CD4-positive, alpha-beta memory T cell (primary cell): ENCODE measurements around the gene CNDP1. TPM values are rescaled to one million over a fixed set of nuclear protein-coding genes. Genes with fewer than 3 reads are reported as not detected.
A peak's percentile ranks its signal among the peaks of the same experiment; 100 is the strongest.
"Not testable (repeated sequence)": the region's sequence is repeated elsewhere in the genome, so short reads cannot be mapped to it uniquely, and the experiment has no call there.

Source experiments
- CTCF ChIA-PET: fragments of 350-600 bp; sonication (Branson Sonifier 250); formaldehyde crosslinking; loops from one replicate; lab custom pipeline; 2021; ENCODE audit warnings: inconsistent platforms; ENCODE audit not compliant: partially characterized antibody; lab: Charles Lee
- POLR2A ChIA-PET: fragments of 350-600 bp; sonication (Branson Sonifier 250); formaldehyde crosslinking; loops from one replicate; lab custom pipeline; 2021; ENCODE audit not compliant: partially characterized antibody; lab: Charles Lee
- DNase-seq, 5 donors: peaks; one replicate each; pipeline versions ENCODE4 v3.0.0 to v3.0.0-alpha.2; 2020 to 2022; ENCODE audit warnings: mixed read lengths in 1 of 5
- H3K27ac ChIP-seq: one replicate; pipeline ENCODE4 v1.7.0; 2013; ENCODE audit warnings: low read depth, low read length
- H3K27me3 ChIP-seq: 2 replicates; pipeline ENCODE4 v1.7.0; 2013; ENCODE audit warnings: mild to moderate bottlenecking, low read length, moderate library complexity; ENCODE audit not compliant: insufficient read depth
- H3K36me3 ChIP-seq: 2 replicates; pipeline ENCODE4 v1.7.0; 2013; ENCODE audit warnings: mild to moderate bottlenecking, low read length, moderate library complexity; ENCODE audit not compliant: insufficient read depth
- H3K4me1 ChIP-seq: 2 replicates; pipeline ENCODE4 v1.7.0; 2013; ENCODE audit warnings: mild to moderate bottlenecking, low read length, moderate library complexity; ENCODE audit not compliant: insufficient read depth
- H3K4me3 ChIP-seq, 2 donors: one replicate each; pipeline ENCODE4 v1.7.0; 2013; ENCODE audit warnings: low read length in 2 of 2, mild to moderate bottlenecking in 1 of 2
- H3K9me3 ChIP-seq, 2 donors: one replicate each; pipeline ENCODE4 v1.7.0; 2013; ENCODE audit warnings: low read length in 2 of 2, control low read depth in 1 of 2; ENCODE audit not compliant: control insufficient read depth in 1 of 2
- H3K27ac Mint-ChIP-seq, 7 donors: one replicate each; pipeline ENCODE4 v1.8.0; 2020 to 2021; ENCODE audit warnings: mixed read lengths in 7 of 7, mild to moderate bottlenecking in 6 of 7, inconsistent platforms in 3 of 7, moderate library complexity in 3 of 7
- H3K27me3 Mint-ChIP-seq, 2 donors: one replicate each; pipeline ENCODE4 v1.8.0; 2020 to 2021; ENCODE audit warnings: mixed read lengths in 2 of 2
- H3K36me3 Mint-ChIP-seq, 2 donors: one replicate each; pipeline ENCODE4 v1.8.0; 2020 to 2021; ENCODE audit warnings: mixed read lengths in 2 of 2, inconsistent platforms in 1 of 2, mild to moderate bottlenecking in 1 of 2
- H3K4me1 Mint-ChIP-seq, 4 donors: one replicate each; pipeline ENCODE4 v1.8.0; 2020 to 2021; ENCODE audit warnings: mixed read lengths in 4 of 4, mild to moderate bottlenecking in 1 of 4
- H3K4me3 Mint-ChIP-seq, 8 donors: one replicate each; pipeline ENCODE4 v1.8.0; 2020 to 2021; ENCODE audit warnings: mixed read lengths in 8 of 8, mild to moderate bottlenecking in 7 of 8, moderate library complexity in 6 of 8, inconsistent platforms in 3 of 8
- H3K9me3 Mint-ChIP-seq, 8 donors: one replicate each; pipeline ENCODE4 v1.8.0; 2020 to 2021; ENCODE audit warnings: mixed read lengths in 8 of 8, mild to moderate bottlenecking in 5 of 8, inconsistent platforms in 3 of 8, moderate library complexity in 1 of 8
- intact Hi-C: fragments of 100-400 bp; cut with micrococcal nuclease; formaldehyde crosslinking; loops from one replicate; pipeline ENCODE4 v1.15.1; 2023
- polyA plus RNA-seq, 2 donors: library from polyadenylated mRNA; unstranded; fragments of 300-500 nt; fragmentation: Illumina TruSeq; gene quantifications; one replicate each; pipeline ENCODE4 v1.2.3, GENCODE V29; 2021
- total RNA-seq, 2 experiments: library from RNA; stranded (reverse); gene quantifications; one replicate each; pipeline ENCODE4 v1.2.3, GENCODE V29; 2021

The CNDP1 gene
- total and polyA plus RNA-seq, 4 experiments from 2014 or later, result not detected

- no peak overlapping the region for H3K4me3 ChIP-seq
- H3K4me1 ChIP-seq, result no peaks in the 10 kb centered on the region
- intact Hi-C loops, result no loop called here
- CTCF ChIA-PET, result no interaction called here
- Mint-ChIP-seq H3K27ac (no peak overlapping the region), H3K4me3 (no peak overlapping the region), H3K9me3 (no peaks in the 10 kb centered on the region), H3K36me3 (peaks cover 57 to 60% of the 10 kb centered on the region in 2 donors), H3K4me1 (no peaks in the 10 kb centered on the region), H3K27me3 (no peaks in the 10 kb centered on the region)
- no peak for DNase-seq
- no peaks in the 10 kb centered on the region for H3K9me3 ChIP-seq
- peaks cover 54% of the 10 kb centered on the region for H3K36me3 ChIP-seq
- H3K27ac ChIP-seq, result no peak overlapping the region
- no peaks in the 10 kb centered on the region for H3K27me3 ChIP-seq
- POLR2A ChIA-PET, result no interaction called here
These were observed 14.0 kb upstream of the CNDP1 start for GRCh38 chr18:74520096-74520833.

DNA sequence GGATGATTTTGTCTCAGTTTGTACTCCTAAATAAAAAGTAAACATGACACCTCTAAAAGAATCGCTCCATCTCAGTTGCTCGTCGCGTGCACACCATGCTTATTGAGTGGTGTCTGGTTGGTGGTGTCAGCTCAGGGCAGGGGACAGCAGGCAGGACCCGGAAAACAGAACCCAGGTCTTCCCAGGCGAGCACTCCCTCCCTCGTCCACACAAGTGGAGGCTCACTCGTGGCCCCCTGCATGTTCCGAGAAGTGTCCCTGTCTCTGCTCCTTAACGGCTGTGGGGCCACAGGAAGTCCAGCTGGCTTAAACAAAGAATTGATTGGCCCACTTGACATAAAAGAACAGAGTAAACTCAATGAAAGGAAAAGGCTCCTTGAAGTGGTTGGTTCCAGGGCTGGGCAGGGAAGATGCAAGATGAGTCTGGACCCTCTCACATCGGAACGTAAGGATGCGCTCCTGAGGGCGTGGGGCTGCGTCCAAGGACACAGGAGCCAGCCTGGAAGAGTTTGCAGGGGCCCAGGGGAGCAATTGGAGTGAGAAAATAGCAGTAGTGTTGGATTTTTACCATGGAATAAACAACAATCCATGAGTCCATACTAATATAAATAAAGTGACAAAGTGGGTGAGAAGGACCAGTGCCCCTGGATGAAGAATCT is 13.1 kb upstream of the CNDP1 start:
- intact Hi-C loops, result no loop called here
- CTCF ChIA-PET, result interaction anchor here (3.0 kb wide), 1 partner anchor 31 kb away, joined by 12 read pairs; no protein-coding TSS in a partner anchor
- H3K27me3 Mint-ChIP-seq, result no peaks in the 10 kb centered on the region
- H3K36me3 ChIP-seq, result peaks cover 45% of the 10 kb centered on the region
- H3K36me3 Mint-ChIP-seq, result peaks cover 55 to 56% of the 10 kb centered on the region in 2 donors
- POLR2A ChIA-PET, result no interaction called here
- no peaks in the 10 kb centered on the region for H3K9me3 Mint-ChIP-seq
- no peaks in the 10 kb centered on the region for H3K27me3 ChIP-seq
- no peak overlapping the region for H3K27ac ChIP-seq
- H3K4me3 ChIP-seq, result no peak overlapping the region
- no peak for DNase-seq
- H3K9me3 ChIP-seq, result no peaks in the 10 kb centered on the region
- H3K4me1 ChIP-seq, result no peaks in the 10 kb centered on the region
- H3K4me3 Mint-ChIP-seq, result no peak overlapping the region
- no peaks in the 10 kb centered on the region for H3K4me1 Mint-ChIP-seq
- H3K27ac Mint-ChIP-seq, result peak overlapping the region in 2 of 7 donors; percentile 14 to 29

DNA sequence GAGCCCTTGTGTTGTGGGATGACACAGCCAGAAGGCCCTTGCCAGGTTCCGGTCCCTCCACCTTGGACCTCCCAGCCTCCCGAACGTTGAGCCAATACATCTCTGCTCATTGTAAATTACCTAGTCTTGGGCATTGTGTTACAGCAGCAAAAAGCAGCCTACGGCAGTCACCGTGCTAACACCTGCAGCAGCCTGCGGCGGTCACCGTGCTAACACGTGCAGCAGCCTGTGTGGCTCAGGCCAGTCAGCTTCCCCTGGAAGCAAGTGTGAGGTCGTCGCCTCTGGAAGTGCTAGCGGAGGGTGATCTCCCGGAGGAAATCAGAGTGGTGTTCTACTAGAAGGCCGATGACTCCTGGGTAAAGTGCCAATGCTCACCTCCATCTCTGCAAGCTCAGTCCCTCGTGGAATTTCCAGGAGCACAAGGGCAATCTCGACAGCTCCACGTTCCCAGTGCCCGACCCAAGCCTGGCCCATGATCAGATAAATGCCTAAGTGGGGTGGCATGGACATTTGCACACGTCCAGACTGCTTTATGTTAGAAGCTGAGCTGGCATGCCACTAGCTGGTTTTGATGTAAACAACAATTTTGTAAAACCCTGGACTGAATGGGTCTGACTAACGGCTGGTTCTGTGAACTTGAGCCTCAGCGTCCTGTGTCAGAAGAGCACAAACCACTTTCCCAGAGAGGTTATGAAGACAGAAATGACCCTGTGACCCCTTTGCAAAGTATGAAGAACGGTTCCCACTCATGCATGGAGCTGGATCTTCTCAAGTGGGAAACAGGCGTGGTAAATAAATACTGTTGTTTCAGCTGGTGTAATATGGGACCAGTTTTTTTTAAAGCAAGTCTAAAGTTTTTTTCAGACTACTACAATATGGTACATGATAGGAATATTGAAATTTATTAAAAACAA is 11.4 kb upstream of the CNDP1 start:
- no peaks in the 10 kb centered on the region for H3K9me3 Mint-ChIP-seq
- ChIA-PET POLR2A (no interaction called here), CTCF (interaction anchor here (3.0 kb wide), 1 partner anchor 29 kb away, joined by 12 read pairs; no protein-coding TSS in a partner anchor)
- no peaks in the 10 kb centered on the region for H3K27me3 ChIP-seq
- intact Hi-C loops, result no loop called here
- H3K27ac ChIP-seq, result no peak overlapping the region
- no peaks in the 10 kb centered on the region for H3K9me3 ChIP-seq
- peak overlapping the region in 1 of 7 donors; percentile 73 for H3K27ac Mint-ChIP-seq
- H3K4me3 ChIP-seq, result no peak overlapping the region
- DNase-seq, result no peak
- peaks cover 43 to 47% of the 10 kb centered on the region in 2 donors for H3K36me3 Mint-ChIP-seq
- no peaks in the 10 kb centered on the region for H3K4me1 Mint-ChIP-seq
- H3K36me3 ChIP-seq, result peaks cover 32% of the 10 kb centered on the region
- no peaks in the 10 kb centered on the region for H3K4me1 ChIP-seq
- no peaks in the 10 kb centered on the region for H3K27me3 Mint-ChIP-seq
- no peak overlapping the region for H3K4me3 Mint-ChIP-seq

GRCh38 chr18:74524097-74524496 is 10.2 kb upstream of the CNDP1 start:
- H3K4me1 ChIP-seq, result no peaks in the 10 kb centered on the region
- H3K27me3 ChIP-seq, result no peaks in the 10 kb centered on the region
- H3K9me3 ChIP-seq, result no peaks in the 10 kb centered on the region
- no peaks in the 10 kb centered on the region for H3K27me3 Mint-ChIP-seq
- H3K4me1 Mint-ChIP-seq, result no peaks in the 10 kb centered on the region
- peaks cover 22% of the 10 kb centered on the region for H3K36me3 ChIP-seq
- DNase-seq, result no peak
- ChIA-PET CTCF (interaction anchor here (3.0 kb wide), 1 partner anchor 28 kb away, joined by 12 read pairs; no protein-coding TSS in a partner anchor), POLR2A (no interaction called here)
- H3K27ac Mint-ChIP-seq, result no peak overlapping the region
- no peak overlapping the region for H3K27ac ChIP-seq
- H3K4me3 ChIP-seq, result no peak overlapping the region
- H3K4me3 Mint-ChIP-seq, result no peak overlapping the region
- H3K36me3 Mint-ChIP-seq, result peaks cover 32 to 36% of the 10 kb centered on the region in 2 donors
- H3K9me3 Mint-ChIP-seq, result no peaks in the 10 kb centered on the region
- intact Hi-C loops, result no loop called here

DNA sequence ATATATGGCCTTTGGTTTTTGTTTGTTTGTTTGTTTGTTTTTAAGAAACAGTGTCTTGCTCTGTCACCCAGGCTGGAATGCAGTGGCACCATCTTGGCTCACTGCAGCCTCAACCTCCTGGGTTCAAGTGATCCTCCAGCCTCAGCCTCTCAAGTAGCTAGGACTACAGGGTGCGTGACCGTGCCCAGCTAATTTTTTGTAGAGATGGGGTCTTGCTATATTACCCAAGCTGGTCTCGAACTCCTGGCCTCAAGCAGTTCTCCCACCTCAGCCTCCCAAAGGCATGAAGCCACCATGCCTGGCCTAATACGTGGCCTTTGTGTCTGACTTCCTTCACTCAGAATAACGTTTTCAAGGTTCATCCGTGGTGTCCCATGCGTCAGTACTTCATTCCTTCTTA is 9.4 kb upstream of the CNDP1 start:
- intact Hi-C loops, H3K27me3 ChIP-seq: not testable (repeated sequence)

GRCh38 chr18:74525741-74526140 is 8.6 kb upstream of the CNDP1 start:
- Mint-ChIP-seq H3K9me3 (no peaks in the 10 kb centered on the region), H3K27ac (no peak overlapping the region), H3K4me3 (no peak overlapping the region), H3K27me3 (no peaks in the 10 kb centered on the region), H3K36me3 (peaks cover 17 to 19% of the 10 kb centered on the region in 2 donors), H3K4me1 (no peaks in the 10 kb centered on the region)
- no peak for DNase-seq
- H3K4me1 ChIP-seq, result no peaks in the 10 kb centered on the region
- no peaks in the 10 kb centered on the region for H3K27me3 ChIP-seq
- H3K4me3 ChIP-seq, result no peak overlapping the region
- intact Hi-C loops, result no loop called here
- CTCF ChIA-PET, result interaction anchor here (0.7 kb wide), 1 partner anchor 44 kb away, joined by 3 read pairs; no protein-coding TSS in a partner anchor
- H3K36me3 ChIP-seq, result peaks cover 5% of the 10 kb centered on the region
- POLR2A ChIA-PET, result no interaction called here
- H3K27ac ChIP-seq, result no peak overlapping the region
- no peaks in the 10 kb centered on the region for H3K9me3 ChIP-seq

More for the DNA sequence above, 9.4 kb upstream of the CNDP1 start:
- H3K27ac Mint-ChIP-seq, POLR2A ChIA-PET, H3K4me1 ChIP-seq, H3K4me3 Mint-ChIP-seq, H3K27ac ChIP-seq, DNase-seq, H3K9me3 Mint-ChIP-seq, H3K4me3 ChIP-seq, CTCF ChIA-PET, H3K9me3 ChIP-seq, H3K27me3 Mint-ChIP-seq, H3K4me1 Mint-ChIP-seq: not testable (repeated sequence)
- H3K36me3 ChIP-seq, result peaks cover 13% of the 10 kb centered on the region
- peaks cover 24 to 28% of the 10 kb centered on the region in 2 donors for H3K36me3 Mint-ChIP-seq

- no peaks in the 10 kb centered on the region for H3K4me1 ChIP-seq
- POLR2A ChIA-PET, result no interaction called here
- peaks cover 1% of the 10 kb centered on the region for H3K36me3 ChIP-seq
- H3K27me3 ChIP-seq, result no peaks in the 10 kb centered on the region
- no peak for DNase-seq
- intact Hi-C loops, result no loop called here
- Mint-ChIP-seq H3K9me3 (no peaks in the 10 kb centered on the region), H3K4me3 (no peak overlapping the region), H3K27ac (no peak overlapping the region), H3K4me1 (no peaks in the 10 kb centered on the region), H3K36me3 (peaks cover 11 to 12% of the 10 kb centered on the region in 2 donors), H3K27me3 (no peaks in the 10 kb centered on the region)
- no peak overlapping the region for H3K4me3 ChIP-seq
- no peak overlapping the region for H3K27ac ChIP-seq
- CTCF ChIA-PET, result no interaction called here
- no peaks in the 10 kb centered on the region for H3K9me3 ChIP-seq
These were observed 7.8 kb upstream of the CNDP1 start for GRCh38 chr18:74526488-74526887.
